Activated effector memory CD4-positive, alpha-beta T cell treated with anti-CD3 and anti-CD28 coated beads, Interleukin-2, amount 50 U/mL, for 16 hours (primary cell): ENCODE results near the gene PFDN5.
"Not testable (repeated sequence)": the region's sequence is repeated elsewhere in the genome, so short reads cannot be mapped to it uniquely, and the experiment has no call there.

Source experiments
- DNase-seq: peaks from one replicate; pipeline ENCODE4 v3.0.0-alpha.2; 2020

Gene PFDN5

GRCh38 chr12:53287741-53288216 is 7.6 kb upstream of the PFDN5 start:
- DNase-seq = peak; percentile 90

GRCh38 chr12:53288322-53288721 is 7.0 kb upstream of the PFDN5 start:
- no peak for DNase-seq

GRCh38 chr12:53289891-53290290 is 5.5 kb upstream of the PFDN5 start:
- DNase-seq = no peak

- DNase-seq = no peak
These were observed 4.7 kb upstream of the PFDN5 start for GRCh38 chr12:53290661-53291060.

- DNase-seq = no peak
These were observed 2.9 kb upstream of the PFDN5 start for GRCh38 chr12:53292426-53292825.

- DNase-seq = no peak
These were observed 513 bp downstream of the PFDN5 start for GRCh38 chr12:53295891-53296219.

- DNase-seq = not testable (repeated sequence)
These were observed 1.8 kb downstream of the PFDN5 start for GRCh38 chr12:53297106-53297505.

- no peak for DNase-seq
These were observed 2.8 kb downstream of the PFDN5 start for GRCh38 chr12:53298164-53298563.

- peak; percentile 75 for DNase-seq
These were observed 3.7 kb downstream of the PFDN5 start for GRCh38 chr12:53299101-53299453.

GRCh38 chr12:53299454-53300180 is 4.3 kb downstream of the PFDN5 start, which contains the start of gene MYG1:
TSS of gene MYG1 (plus strand) at chr12:53299695. CDS start at chr12:53299738, 43 bp downstream.
- DNase-seq = peak; percentile 94

- DNase-seq = peak; percentile 66
These were observed 4.8 kb downstream of the PFDN5 start for GRCh38 chr12:53300187-53300586.

GRCh38 chr12:53302903-53303302 is 7.6 kb downstream of the PFDN5 start:
- no peak for DNase-seq

GRCh38 chr12:53306826-53307225 is 11.5 kb downstream of the PFDN5 start:
- no peak for DNase-seq

GRCh38 chr12:53308276-53308675 is 12.9 kb downstream of the PFDN5 start:
- DNase-seq = no peak

GRCh38 chr12:53313996-53314395 is 18.7 kb downstream of the PFDN5 start:
- no peak for DNase-seq

- DNase-seq = no peak
These were observed 25.2 kb downstream of the PFDN5 start for GRCh38 chr12:53320352-53321195.

- DNase-seq = peak; percentile 85
These were observed 28.9 kb downstream of the PFDN5 start for GRCh38 chr12:53324113-53324778.

- DNase-seq = peak; percentile 95
These were observed 29.6 kb downstream of the PFDN5 start for GRCh38 chr12:53324779-53325510.

GRCh38 chr12:53325511-53326061 is 30.2 kb downstream of the PFDN5 start:
- peak; percentile 68 for DNase-seq

- DNase-seq = no peak
These were observed 31.3 kb downstream of the PFDN5 start for GRCh38 chr12:53326460-53327185.

- no peak for DNase-seq
These were observed 32.2 kb downstream of the PFDN5 start for GRCh38 chr12:53327435-53328042.
